Stimulated activated CD8-positive, alpha-beta memory T cell treated with anti-CD3 and anti-CD28 coated beads, Interleukin-15, amount 100 ng/mL, for 24 hours (primary cell): ENCODE data around the gene OAS1.
"Not testable (repeated sequence)": the region's sequence is repeated elsewhere in the genome, so short reads cannot be mapped to it uniquely, and the experiment has no call there.

ENCODE experiments used
- DNase-seq: peaks from one replicate; pipeline ENCODE4 v3.0.0-alpha.2; 2020; ENCODE audit warnings: low read depth

The OAS1 gene

GRCh38 chr12:112937741-112938719 is 31.3 kb downstream of the OAS1 start, which contains the start of gene OAS3:
Gene OAS3, plus strand, starts transcription at chr12:112938474. Its CDS starts 57 bp downstream, at chr12:112938531.
- DNase-seq: no peak

- DNase-seq: no peak
These were observed 32.0 kb downstream of the OAS1 start for GRCh38 chr12:112938751-112939150.

GRCh38 chr12:112939761-112940381 is 33.1 kb downstream of the OAS1 start:
- DNase-seq: no peak

- no peak for DNase-seq
These were observed 35.0 kb downstream of the OAS1 start for GRCh38 chr12:112941528-112942335.

- DNase-seq: no peak
These were observed 35.8 kb downstream of the OAS1 start for GRCh38 chr12:112942572-112942971.

- DNase-seq: no peak
These were observed 37.4 kb downstream of the OAS1 start for GRCh38 chr12:112944024-112944690.

- no peak for DNase-seq
These were observed 38.8 kb downstream of the OAS1 start for GRCh38 chr12:112945515-112945914.

- no peak for DNase-seq
These were observed 39.7 kb downstream of the OAS1 start for GRCh38 chr12:112946236-112947000.

GRCh38 chr12:112947314-112947713 is 40.6 kb downstream of the OAS1 start:
- no peak for DNase-seq

GRCh38 chr12:112947761-112948160 is 41.0 kb downstream of the OAS1 start:
- no peak for DNase-seq

GRCh38 chr12:112948806-112949205 is 42.0 kb downstream of the OAS1 start:
- no peak for DNase-seq

- DNase-seq: no peak
These were observed 43.9 kb downstream of the OAS1 start for GRCh38 chr12:112950701-112951100.

GRCh38 chr12:112957125-112957524 is 50.4 kb downstream of the OAS1 start:
- not testable (repeated sequence) for DNase-seq

- DNase-seq: no peak
These were observed 54.3 kb downstream of the OAS1 start for GRCh38 chr12:112961074-112961473.

- DNase-seq: no peak
These were observed 54.8 kb downstream of the OAS1 start for GRCh38 chr12:112961536-112961935.

GRCh38 chr12:112962561-112962960 is 55.8 kb downstream of the OAS1 start:
- DNase-seq: no peak

GRCh38 chr12:112963227-112963861 is 56.6 kb downstream of the OAS1 start:
- DNase-seq: no peak

- no peak for DNase-seq
These were observed 57.4 kb downstream of the OAS1 start for GRCh38 chr12:112964067-112964670.

- no peak for DNase-seq
These were observed 58.2 kb downstream of the OAS1 start for GRCh38 chr12:112964915-112965314.

- DNase-seq: no peak
These were observed 58.9 kb downstream of the OAS1 start for GRCh38 chr12:112965643-112966042.
